SK-N-DZ (cell line): ENCODE measurements around the gene LYPLA2.
"Not testable (repeated sequence)": the region's sequence is repeated elsewhere in the genome, so short reads cannot be mapped to it uniquely, and the experiment has no call there.

Experiments
- DNase-seq: peaks from one replicate; pipeline ENCODE4 v3.0.0-alpha.2; 2015; ENCODE audit warnings: low spot score

LYPLA2 gene

DNA sequence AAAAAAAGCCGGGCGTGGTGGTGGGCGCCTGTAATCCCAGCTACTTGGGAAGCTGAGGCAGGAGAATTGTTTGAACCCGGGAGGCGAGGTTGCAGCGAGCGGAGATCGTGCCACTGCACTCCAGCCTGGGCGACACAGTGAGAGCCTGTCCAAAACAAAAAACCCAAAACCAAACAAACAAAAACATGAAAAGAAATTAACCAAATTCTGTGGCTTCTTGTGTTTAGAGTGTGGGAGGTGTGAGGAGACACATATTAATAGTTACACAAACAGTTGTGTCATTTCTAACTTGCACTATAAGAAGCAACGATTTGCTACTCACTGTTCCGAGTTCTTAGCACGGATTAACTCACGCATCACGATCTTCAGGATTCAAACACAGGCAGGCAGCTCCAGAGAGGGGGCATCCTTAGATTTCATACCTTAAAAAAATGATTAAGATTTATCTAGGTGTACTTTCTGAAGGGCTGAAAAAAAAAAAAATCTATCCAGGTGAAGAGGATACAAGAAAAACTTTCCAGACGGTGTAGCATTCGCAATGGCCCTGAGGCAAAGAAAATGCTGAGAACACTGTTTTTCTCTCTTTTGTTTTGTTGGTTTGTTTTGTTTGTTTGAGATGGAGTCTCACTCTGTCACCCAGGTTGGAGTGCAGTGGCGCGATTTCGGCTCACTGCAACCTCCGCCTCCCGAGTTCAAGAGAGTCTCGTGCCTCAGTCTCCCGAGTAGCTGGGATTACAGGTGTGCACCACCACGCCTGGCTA lies 35.0 kb downstream of the LYPLA2 start:
- DNase-seq = no peak

GRCh38 chr1:23826590-23826989 lies 35.6 kb downstream of the LYPLA2 start:
- not testable (repeated sequence) for DNase-seq

- DNase-seq = no peak
These were observed 36.8 kb downstream of the LYPLA2 start for GRCh38 chr1:23827717-23828116.

- not testable (repeated sequence) for DNase-seq
These were observed 43.2 kb downstream of the LYPLA2 start for GRCh38 chr1:23834156-23834555.

DNA sequence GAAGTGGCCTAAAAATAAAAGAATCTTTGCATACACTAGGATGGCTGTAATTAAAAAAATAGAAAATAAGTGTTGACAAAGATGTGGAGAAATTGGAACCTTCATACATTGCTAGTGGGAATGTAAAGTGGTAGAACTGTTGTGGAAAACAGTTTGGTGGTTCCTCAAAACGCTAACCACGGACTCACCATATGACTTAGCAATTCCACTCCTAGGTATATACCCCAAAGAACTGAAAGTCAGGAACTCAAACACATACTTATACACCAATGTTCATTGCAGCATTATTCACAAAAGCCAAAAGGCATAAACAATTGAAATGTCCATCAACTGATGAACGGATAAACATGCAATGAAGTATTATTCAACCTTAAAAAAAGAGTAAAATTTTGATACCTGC lies 45.1 kb downstream of the LYPLA2 start:
- DNase-seq = no peak

GRCh38 chr1:23837908-23838307 lies 47.0 kb downstream of the LYPLA2 start:
- no peak for DNase-seq

GRCh38 chr1:23838401-23838866 lies 47.5 kb downstream of the LYPLA2 start:
- peak; percentile 18 for DNase-seq

DNA sequence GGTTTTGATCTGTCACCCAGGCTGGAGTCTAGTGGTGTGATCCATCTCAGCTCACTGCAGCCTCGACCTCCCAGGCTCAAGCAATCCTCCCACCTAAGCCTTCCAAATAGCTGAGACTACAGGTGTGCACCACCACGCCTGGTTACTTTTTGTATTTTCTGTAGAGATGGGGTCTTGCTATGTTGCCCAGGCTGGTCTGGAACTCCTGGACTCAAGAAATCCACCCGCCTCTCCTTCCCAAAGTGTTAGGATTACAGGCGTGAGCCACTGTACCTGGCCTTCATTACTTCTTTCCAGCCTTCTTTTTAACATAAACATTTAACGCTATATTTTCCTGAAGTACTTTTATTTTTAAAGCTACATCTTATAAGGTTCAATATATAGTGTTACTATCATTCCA lies 52.7 kb downstream of the LYPLA2 start:
- DNase-seq = no peak
